Measurements from ENCODE around the gene PBX1. TPM values are rescaled to one million over a fixed set of nuclear protein-coding genes. Genes with fewer than 3 reads are reported as not detected.

The PBX1 gene
- total RNA-seq, 3 donors from 2014 or later (not counting 1 experiment from before 2014, with no cell fraction given): 0.54 to 3.5 (median 1.4) TPM

GRCh38 chr1:164653705-164654104 lies 94.7 kb downstream of the PBX1 start:
- ATAC-seq (no peak), DNase-seq (no peak)
- H3K4me3 Mint-ChIP-seq: no peak overlapping the region
- Histone ChIP-seq H3K4me1 (ENCODE audit: control insufficient read depth, insufficient read depth, low read length) (peaks cover 16% of the 10 kb centered on the region), H3K36me3 (ENCODE audit: control insufficient read depth, insufficient read depth, low read length) (no peaks in the 10 kb centered on the region), H3K27me3 (ENCODE audit: control insufficient read depth, insufficient read depth, low read length) (peaks cover 3% of the 10 kb centered on the region), H3K4me3 (ENCODE audit: low read length) (no peak overlapping the region), H3K27ac (ENCODE audit: low read length) (no peak overlapping the region), H3K9me3 (ENCODE audit: control insufficient read depth, insufficient read depth, low read length) (no peaks in the 10 kb centered on the region)
- intact Hi-C loops (cut with micrococcal nuclease): no loop called here
- WGBS (ENCODE audit: insufficient coverage): 90% methylated on average over 2 of the region's 3 CpGs
- no peak for TF ChIP-seq CTCF (IDR thresholded peaks at IDR 0.05)
- H3K27me3 Mint-ChIP-seq (ENCODE audit: low read depth in 2 of 2): peaks cover 34 to 68% of the 10 kb centered on the region in 2 donors
- no peaks in the 10 kb centered on the region for H3K36me3 Mint-ChIP-seq
- H3K9me3 Mint-ChIP-seq: no peaks in the 10 kb centered on the region
- H3K27ac Mint-ChIP-seq: no peak overlapping the region
- H3K4me1 Mint-ChIP-seq: peaks cover 25 to 30% of the 10 kb centered on the region in 2 donors

- Histone ChIP-seq H3K4me1 (ENCODE audit: control insufficient read depth, insufficient read depth, low read length) (peaks cover 15% of the 10 kb centered on the region), H3K27me3 (ENCODE audit: control insufficient read depth, insufficient read depth, low read length) (peaks cover 8% of the 10 kb centered on the region), H3K36me3 (ENCODE audit: control insufficient read depth, insufficient read depth, low read length) (no peaks in the 10 kb centered on the region), H3K4me3 (ENCODE audit: low read length) (no peak overlapping the region), H3K27ac (ENCODE audit: low read length) (no peak overlapping the region), H3K9me3 (ENCODE audit: control insufficient read depth, insufficient read depth, low read length) (no peaks in the 10 kb centered on the region)
- Mint-ChIP-seq H3K4me3 (no peak overlapping the region), H3K27me3 (ENCODE audit: low read depth in 2 of 2) (peaks cover 35 to 63% of the 10 kb centered on the region in 2 donors), H3K4me1 (peaks cover 26 to 30% of the 10 kb centered on the region in 2 donors), H3K36me3 (no peaks in the 10 kb centered on the region), H3K9me3 (no peaks in the 10 kb centered on the region), H3K27ac (no peak overlapping the region)
- TF ChIP-seq CTCF (IDR thresholded peaks at IDR 0.05): no peak
- ATAC-seq: no peak
- DNase-seq: no peak
- intact Hi-C loops (cut with micrococcal nuclease): no loop called here
- 62% methylated on average over 3 of the region's 3 CpGs for WGBS (ENCODE audit: insufficient coverage)
Measured at GRCh38 chr1:164654200-164654599, 95.2 kb downstream of the PBX1 start.

- no peaks in the 10 kb centered on the region for H3K9me3 Mint-ChIP-seq
- ATAC-seq (no peak), DNase-seq (no peak)
- no peak overlapping the region for H3K4me3 Mint-ChIP-seq
- no peaks in the 10 kb centered on the region for H3K9me3 ChIP-seq (ENCODE audit: control insufficient read depth, insufficient read depth, low read length)
- H3K4me1 ChIP-seq (ENCODE audit: control insufficient read depth, insufficient read depth, low read length): peaks cover 19% of the 10 kb centered on the region
- peaks cover 14% of the 10 kb centered on the region for H3K27me3 ChIP-seq (ENCODE audit: control insufficient read depth, insufficient read depth, low read length)
- peaks cover 27 to 47% of the 10 kb centered on the region in 2 donors for H3K27me3 Mint-ChIP-seq (ENCODE audit: low read depth in 2 of 2)
- no peak overlapping the region for H3K4me3 ChIP-seq (ENCODE audit: low read length)
- peaks cover 33 to 34% of the 10 kb centered on the region in 2 donors for H3K4me1 Mint-ChIP-seq
- 89% methylated on average over 2 of the region's 3 CpGs for WGBS (ENCODE audit: insufficient coverage)
- no peaks in the 10 kb centered on the region for H3K36me3 ChIP-seq (ENCODE audit: control insufficient read depth, insufficient read depth, low read length)
- no peak for TF ChIP-seq CTCF (IDR thresholded peaks at IDR 0.05)
- intact Hi-C loops (cut with micrococcal nuclease): no loop called here
- H3K27ac ChIP-seq (ENCODE audit: low read length): no peak overlapping the region
- H3K27ac Mint-ChIP-seq: no peak overlapping the region
- no peaks in the 10 kb centered on the region for H3K36me3 Mint-ChIP-seq
Measured at GRCh38 chr1:164658864-164659263, 99.9 kb downstream of the PBX1 start.
